ENCODE results near the gene PPFIA2. TPM values are rescaled to one million over a fixed set of nuclear protein-coding genes. Genes with fewer than 3 reads are reported as not detected.
A peak's percentile ranks its signal among the peaks of the same experiment; 100 is the strongest.

Gene PPFIA2
- polyA plus RNA-seq, 1 donor from 2014 or later, result not detected

GRCh38 chr12:81543621-81544139 lies 215.5 kb downstream of the PPFIA2 start:
- Mint-ChIP-seq H3K27me3 (no peaks in the 10 kb centered on the region), H3K27ac (no peak overlapping the region), H3K4me1 (no peaks in the 10 kb centered on the region), H3K9me3 (peaks cover 0 to 3% (median 3%) of the 10 kb centered on the region in 3 donors), H3K36me3 (no peaks in the 10 kb centered on the region), H3K4me3 (no peak overlapping the region)

GRCh38 chr12:81542065-81543010 lies 216.8 kb downstream of the PPFIA2 start:
- H3K27ac Mint-ChIP-seq, result no peak overlapping the region
- H3K27me3 Mint-ChIP-seq, result no peaks in the 10 kb centered on the region
- H3K4me1 Mint-ChIP-seq, result no peaks in the 10 kb centered on the region
- H3K36me3 Mint-ChIP-seq, result no peaks in the 10 kb centered on the region
- no peak overlapping the region for H3K4me3 Mint-ChIP-seq
- peaks cover 0 to 4% (median 0%) of the 10 kb centered on the region in 3 donors for H3K9me3 Mint-ChIP-seq

GRCh38 chr12:81541121-81541520 lies 218.0 kb downstream of the PPFIA2 start:
- no peaks in the 10 kb centered on the region for H3K4me1 Mint-ChIP-seq
- H3K36me3 Mint-ChIP-seq, result no peaks in the 10 kb centered on the region
- H3K9me3 Mint-ChIP-seq, result peaks cover 0 to 7% (median 0%) of the 10 kb centered on the region in 3 donors
- no peak overlapping the region for H3K27ac Mint-ChIP-seq
- H3K4me3 Mint-ChIP-seq, result no peak overlapping the region
- no peaks in the 10 kb centered on the region for H3K27me3 Mint-ChIP-seq

DNA sequence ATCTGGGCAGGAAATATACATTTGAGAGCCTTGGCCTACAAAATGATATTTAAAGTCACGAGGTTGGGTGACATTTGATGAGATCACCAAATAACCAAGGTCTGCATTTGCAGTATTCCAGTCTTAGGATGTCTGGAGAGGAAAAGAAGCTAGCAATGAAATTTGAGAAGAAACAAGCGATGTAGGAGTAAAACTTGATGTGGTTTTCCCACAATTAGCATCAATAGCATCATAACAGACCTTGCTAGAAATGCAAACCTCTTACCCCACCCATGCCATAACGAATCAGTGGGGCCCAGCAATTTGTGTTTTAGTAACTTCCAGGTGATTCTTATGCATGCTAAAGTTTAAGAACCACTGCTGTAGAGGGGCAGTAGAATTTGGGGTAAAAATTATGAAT lies 219.9 kb downstream of the PPFIA2 start:
- H3K4me1 Mint-ChIP-seq, result no peaks in the 10 kb centered on the region
- no peaks in the 10 kb centered on the region for H3K27me3 Mint-ChIP-seq
- no peaks in the 10 kb centered on the region for H3K36me3 Mint-ChIP-seq
- H3K27ac Mint-ChIP-seq, result no peak overlapping the region
- H3K9me3 Mint-ChIP-seq, result peaks cover 0 to 7% (median 2%) of the 10 kb centered on the region in 3 donors
- H3K4me3 Mint-ChIP-seq, result no peak overlapping the region

GRCh38 chr12:81533054-81533453 lies 226.1 kb downstream of the PPFIA2 start:
- Mint-ChIP-seq H3K9me3 (peaks cover 2 to 7% (median 3%) of the 10 kb centered on the region in 3 donors), H3K27me3 (no peaks in the 10 kb centered on the region), H3K36me3 (no peaks in the 10 kb centered on the region), H3K27ac (no peak overlapping the region), H3K4me3 (no peak overlapping the region), H3K4me1 (no peaks in the 10 kb centered on the region)

DNA sequence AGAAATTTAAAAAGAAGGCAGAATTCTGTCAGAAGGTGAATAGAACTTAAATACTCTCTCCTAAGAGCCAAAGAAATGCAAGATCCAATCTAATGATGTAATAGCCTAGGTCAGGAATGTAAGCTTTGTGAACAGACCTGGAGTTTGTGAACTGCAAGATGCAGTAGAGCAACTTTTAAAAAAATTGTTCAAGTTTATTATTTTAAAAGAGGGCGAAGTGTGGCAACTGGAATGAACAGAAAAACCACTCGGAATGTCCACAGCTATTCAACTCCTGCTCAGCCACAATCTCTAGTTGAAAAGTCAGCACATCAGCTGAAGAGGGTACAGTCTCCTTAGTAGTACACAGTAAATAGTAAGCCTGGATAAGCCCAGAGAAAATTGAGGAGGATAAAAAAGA lies 228.8 kb downstream of the PPFIA2 start:
- H3K27ac Mint-ChIP-seq, result no peak overlapping the region
- no peaks in the 10 kb centered on the region for H3K36me3 Mint-ChIP-seq
- no peaks in the 10 kb centered on the region for H3K27me3 Mint-ChIP-seq
- no peak overlapping the region for H3K4me3 Mint-ChIP-seq
- H3K9me3 Mint-ChIP-seq, result peaks cover 0 to 7% (median 2%) of the 10 kb centered on the region in 3 donors
- no peaks in the 10 kb centered on the region for H3K4me1 Mint-ChIP-seq

GRCh38 chr12:81520064-81520945 lies 238.8 kb downstream of the PPFIA2 start:
- no peaks in the 10 kb centered on the region for H3K36me3 Mint-ChIP-seq
- H3K27me3 Mint-ChIP-seq, result no peaks in the 10 kb centered on the region
- no peak overlapping the region for H3K27ac Mint-ChIP-seq
- H3K9me3 Mint-ChIP-seq, result peaks cover 4 to 10% (median 9%) of the 10 kb centered on the region in 3 donors
- peaks cover 0 to 7% (median 2%) of the 10 kb centered on the region in 3 donors for H3K4me1 Mint-ChIP-seq
- no peak overlapping the region for H3K4me3 Mint-ChIP-seq

DNA sequence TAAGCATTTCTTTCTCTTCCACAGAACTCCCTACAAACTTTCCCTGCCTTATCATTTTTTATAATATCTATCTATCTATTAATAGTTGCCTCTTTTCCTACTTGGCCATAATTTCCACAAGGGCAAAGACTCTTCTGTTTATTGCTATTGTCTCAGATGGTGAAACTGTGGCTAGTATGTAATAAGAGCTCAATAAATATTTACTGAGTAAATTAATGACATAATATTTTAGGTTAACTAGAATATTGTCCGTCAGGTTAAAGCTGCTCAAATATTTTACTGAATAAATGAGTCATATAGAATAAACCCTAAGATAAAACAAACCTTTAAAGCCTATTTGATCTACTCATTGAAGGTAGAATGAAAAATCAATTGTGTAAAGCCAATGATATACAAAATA lies 240.5 kb downstream of the PPFIA2 start:
- Mint-ChIP-seq H3K4me3 (no peak overlapping the region), H3K36me3 (no peaks in the 10 kb centered on the region), H3K4me1 (peaks cover 0 to 7% (median 2%) of the 10 kb centered on the region in 3 donors), H3K27ac (no peak overlapping the region), H3K9me3 (peaks cover 4 to 10% (median 9%) of the 10 kb centered on the region in 3 donors), H3K27me3 (no peaks in the 10 kb centered on the region)

- H3K4me1 Mint-ChIP-seq, result peaks cover 0 to 7% (median 2%) of the 10 kb centered on the region in 3 donors
- peaks cover 6 to 14% (median 9%) of the 10 kb centered on the region in 3 donors for H3K9me3 Mint-ChIP-seq
- H3K27ac Mint-ChIP-seq, result no peak overlapping the region
- H3K4me3 Mint-ChIP-seq, result no peak overlapping the region
- H3K36me3 Mint-ChIP-seq, result no peaks in the 10 kb centered on the region
- H3K27me3 Mint-ChIP-seq, result no peaks in the 10 kb centered on the region
Observed at GRCh38 chr12:81517296-81517695, 241.9 kb downstream of the PPFIA2 start.

GRCh38 chr12:81502912-81503695 lies 256.0 kb downstream of the PPFIA2 start:
- Mint-ChIP-seq H3K4me1 (no peaks in the 10 kb centered on the region), H3K9me3 (peaks cover 2 to 11% (median 8%) of the 10 kb centered on the region in 3 donors), H3K27ac (no peak overlapping the region), H3K27me3 (no peaks in the 10 kb centered on the region), H3K36me3 (no peaks in the 10 kb centered on the region), H3K4me3 (no peak overlapping the region)

- Mint-ChIP-seq H3K4me3 (no peak overlapping the region), H3K9me3 (peaks cover 5 to 9% (median 8%) of the 10 kb centered on the region in 3 donors), H3K36me3 (no peaks in the 10 kb centered on the region), H3K27me3 (no peaks in the 10 kb centered on the region), H3K27ac (no peak overlapping the region), H3K4me1 (no peaks in the 10 kb centered on the region)
Observed at GRCh38 chr12:81500788-81501187, 258.4 kb downstream of the PPFIA2 start.

GRCh38 chr12:81499809-81500208 lies 259.3 kb downstream of the PPFIA2 start:
- H3K4me1 Mint-ChIP-seq, result no peaks in the 10 kb centered on the region
- peak overlapping the region in 1 of 3 donors; percentile 50 for H3K27ac Mint-ChIP-seq
- H3K36me3 Mint-ChIP-seq, result no peaks in the 10 kb centered on the region
- peaks cover 2 to 9% (median 8%) of the 10 kb centered on the region in 3 donors for H3K9me3 Mint-ChIP-seq
- no peaks in the 10 kb centered on the region for H3K27me3 Mint-ChIP-seq
- no peak overlapping the region for H3K4me3 Mint-ChIP-seq

GRCh38 chr12:81492131-81492720 lies 266.9 kb downstream of the PPFIA2 start:
- Mint-ChIP-seq H3K27me3 (no peaks in the 10 kb centered on the region), H3K9me3 (peaks cover 2 to 7% (median 4%) of the 10 kb centered on the region in 3 donors), H3K36me3 (no peaks in the 10 kb centered on the region), H3K27ac (no peak overlapping the region), H3K4me1 (no peaks in the 10 kb centered on the region), H3K4me3 (no peak overlapping the region)

- Mint-ChIP-seq H3K27ac (peak overlapping the region in 1 of 3 donors; percentile 46), H3K4me1 (no peaks in the 10 kb centered on the region), H3K9me3 (peaks cover 2 to 5% (median 4%) of the 10 kb centered on the region in 3 donors), H3K27me3 (peaks cover 3% of the 10 kb centered on the region), H3K36me3 (no peaks in the 10 kb centered on the region), H3K4me3 (no peak overlapping the region)
Observed at GRCh38 chr12:81472934-81473333, 286.2 kb downstream of the PPFIA2 start.
